Stimulated activated CD8-positive, alpha-beta memory T cell treated with anti-CD3 and anti-CD28 coated beads, Interleukin-7, amount 100 ng/mL, for 24 hours (primary cell): Measurements from ENCODE around the gene PLIN4.

ENCODE experiments used
- DNase-seq: peaks from one replicate; pipeline ENCODE4 v3.0.0-alpha.2; 2020; ENCODE audit warnings: low read depth

Gene PLIN4

DNA sequence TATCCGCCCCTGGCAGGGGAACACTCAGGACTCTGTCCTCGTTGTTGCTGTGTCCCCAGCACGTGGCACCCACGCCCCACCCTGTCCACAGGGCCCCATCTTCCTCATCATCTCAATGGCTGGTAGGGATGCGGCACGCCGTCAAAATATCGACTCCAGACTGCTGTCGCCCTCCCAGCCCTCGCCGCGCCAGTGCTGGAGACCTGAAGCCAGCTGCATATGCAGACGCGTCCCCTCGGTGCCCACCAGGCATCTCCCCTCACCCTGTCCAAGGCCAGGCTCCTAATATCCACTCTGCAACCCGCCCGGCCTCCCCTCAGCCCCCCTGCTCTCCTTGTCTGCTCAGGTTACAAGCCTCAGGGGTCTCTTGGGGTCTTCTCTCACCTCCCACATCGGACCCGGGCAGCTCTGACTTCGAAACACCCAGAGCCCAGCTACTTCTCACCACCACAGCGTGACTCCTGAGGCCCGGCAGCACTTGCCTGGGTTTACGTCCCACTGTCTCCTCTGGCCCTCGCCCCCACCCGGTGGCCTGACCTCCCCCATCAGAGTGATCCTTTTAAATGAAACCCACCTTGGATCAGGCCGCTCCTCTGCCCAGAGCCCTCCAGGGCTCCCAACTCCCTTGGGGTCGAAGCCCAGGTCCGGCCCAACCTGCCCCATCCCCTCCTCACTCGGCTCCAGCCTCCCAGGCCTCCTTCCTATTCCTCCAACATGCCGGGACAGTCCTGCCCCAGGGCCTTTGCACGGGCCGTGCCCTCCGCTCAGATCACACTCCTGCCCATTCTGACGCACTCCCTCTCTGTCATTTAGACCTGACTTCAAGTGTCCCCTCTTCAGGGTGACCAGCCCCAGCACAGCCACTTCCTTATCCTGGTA, 12.5 kb downstream of the PLIN4 start:
- DNase-seq, result no peak

- DNase-seq, result no peak
Measured at GRCh38 chr19:4504891-4505569, 13.3 kb downstream of the PLIN4 start.

GRCh38 chr19:4504297-4504701, 14.0 kb downstream of the PLIN4 start:
- no peak for DNase-seq

- no peak for DNase-seq
Measured at GRCh38 chr19:4503825-4504170, 14.5 kb downstream of the PLIN4 start.

GRCh38 chr19:4503132-4503824, 15.0 kb downstream of the PLIN4 start:
- DNase-seq, result no peak

- DNase-seq, result no peak
Measured at GRCh38 chr19:4502282-4503131, 15.8 kb downstream of the PLIN4 start.

- no peak for DNase-seq
Measured at GRCh38 chr19:4501691-4502090, 16.6 kb downstream of the PLIN4 start.

DNA sequence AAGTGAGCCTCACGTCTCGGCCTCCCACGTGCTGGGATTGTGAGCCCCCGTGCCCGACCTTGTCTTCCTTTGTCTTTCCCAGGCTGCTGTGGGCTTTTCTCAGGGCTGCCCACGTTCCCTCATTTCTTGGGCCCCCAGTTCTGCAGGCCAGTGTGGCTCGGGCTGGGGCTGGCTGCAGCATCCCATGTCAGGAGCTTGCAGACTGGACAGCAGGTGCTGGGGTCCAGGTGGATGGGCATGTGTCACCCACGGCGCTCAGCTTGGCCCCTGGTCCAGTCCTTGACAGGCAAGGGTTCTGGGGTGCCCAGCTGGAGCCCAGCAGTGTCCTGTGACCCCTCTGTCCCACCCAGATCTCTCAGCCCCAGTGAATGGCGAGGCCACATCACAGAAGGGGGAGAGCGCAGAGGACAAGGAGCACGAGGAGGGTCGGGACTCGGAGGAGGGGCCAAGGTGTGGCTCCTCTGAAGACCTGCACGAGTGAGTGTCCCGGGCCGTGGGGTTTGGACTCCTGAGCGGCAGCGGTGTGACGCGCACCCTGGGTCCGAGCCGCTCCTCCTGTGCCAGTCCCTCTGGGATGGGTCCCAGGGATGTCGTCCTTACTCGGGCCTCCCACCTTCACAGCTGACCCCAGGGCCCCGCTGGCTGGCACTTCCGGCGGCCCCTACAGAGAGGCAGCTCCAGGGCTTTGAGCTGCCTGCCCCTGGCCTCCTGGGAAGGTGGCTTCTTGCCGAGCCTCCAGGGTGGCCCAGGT, 17.3 kb downstream of the PLIN4 start:
- no peak for DNase-seq

- no peak for DNase-seq
Measured at GRCh38 chr19:4499855-4500254, 18.4 kb downstream of the PLIN4 start.

- no peak for DNase-seq
Measured at GRCh38 chr19:4499318-4499717, 19.0 kb downstream of the PLIN4 start.

GRCh38 chr19:4498694-4499093, 19.6 kb downstream of the PLIN4 start:
- no peak for DNase-seq

DNA sequence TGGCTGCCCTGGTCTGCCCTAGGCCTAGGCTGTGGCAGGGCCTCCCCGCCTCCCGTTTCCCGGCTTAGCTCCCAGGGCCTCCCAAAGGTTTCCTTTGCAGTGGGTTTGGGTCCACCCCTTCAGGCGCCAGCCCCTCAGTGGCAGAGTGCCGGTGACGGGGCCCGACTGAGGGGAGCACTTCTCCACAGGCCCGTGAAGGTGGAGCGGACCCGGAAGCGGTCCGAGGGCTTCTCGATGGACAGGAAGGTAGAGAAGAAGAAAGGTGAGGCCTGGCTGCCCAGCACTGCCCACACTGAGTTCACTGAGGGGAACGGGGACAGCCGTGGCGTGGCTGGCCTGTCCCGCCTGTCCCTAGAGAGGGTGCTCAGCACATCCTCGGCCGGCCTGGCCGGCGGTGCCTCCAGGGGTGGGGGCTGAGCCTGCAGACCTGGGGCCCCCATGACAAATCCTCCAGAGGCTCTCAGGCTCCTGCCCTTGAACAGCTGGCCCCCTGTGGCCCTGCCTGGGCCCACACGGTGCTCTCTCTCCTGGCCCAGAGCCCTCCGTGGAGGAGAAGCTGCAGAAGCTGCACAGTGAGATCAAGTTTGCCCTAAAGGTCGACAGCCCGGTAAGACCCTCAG, 20.4 kb downstream of the PLIN4 start:
- DNase-seq, result no peak

DNA sequence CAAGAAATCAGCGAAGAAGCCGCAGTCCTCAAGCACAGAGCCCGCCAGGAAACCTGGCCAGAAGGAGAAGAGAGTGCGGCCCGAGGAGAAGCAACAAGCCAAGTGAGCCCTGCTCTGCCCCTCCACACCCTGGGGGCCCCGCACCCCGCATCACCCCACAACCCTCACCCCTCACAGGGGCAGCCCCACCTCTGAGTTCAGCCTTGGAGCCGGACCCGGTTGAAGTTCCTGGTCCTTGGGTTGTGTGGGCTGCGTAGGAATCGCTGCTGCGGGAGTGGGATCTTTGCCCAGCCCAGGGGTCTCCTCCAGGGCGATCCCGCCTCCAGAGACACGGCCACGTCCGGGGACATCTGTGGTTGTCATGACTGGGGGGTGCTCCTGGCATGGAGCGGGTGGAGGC, 22.0 kb downstream of the PLIN4 start:
- DNase-seq, result no peak

- no peak for DNase-seq
Measured at GRCh38 chr19:4495471-4495870, 22.8 kb downstream of the PLIN4 start.

DNA sequence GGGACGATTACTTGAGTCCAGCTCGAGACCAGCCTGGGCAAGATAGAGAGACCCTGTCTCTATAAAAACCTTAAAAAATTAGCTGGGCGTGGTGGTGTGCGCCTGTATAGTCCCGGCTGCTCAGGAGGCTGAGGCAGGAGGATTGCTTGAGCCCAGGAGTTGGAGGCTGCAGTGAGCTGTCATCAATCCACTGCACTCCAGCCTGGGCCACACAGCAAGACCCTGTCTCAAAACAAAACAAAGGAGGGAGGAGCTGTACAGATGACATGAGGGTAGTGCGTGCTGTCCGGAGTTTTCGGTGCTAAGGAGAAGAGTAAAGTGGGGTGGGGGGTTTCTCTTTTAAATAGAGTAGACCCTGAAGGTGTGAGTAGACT, 23.6 kb downstream of the PLIN4 start:
- DNase-seq, result no peak

DNA sequence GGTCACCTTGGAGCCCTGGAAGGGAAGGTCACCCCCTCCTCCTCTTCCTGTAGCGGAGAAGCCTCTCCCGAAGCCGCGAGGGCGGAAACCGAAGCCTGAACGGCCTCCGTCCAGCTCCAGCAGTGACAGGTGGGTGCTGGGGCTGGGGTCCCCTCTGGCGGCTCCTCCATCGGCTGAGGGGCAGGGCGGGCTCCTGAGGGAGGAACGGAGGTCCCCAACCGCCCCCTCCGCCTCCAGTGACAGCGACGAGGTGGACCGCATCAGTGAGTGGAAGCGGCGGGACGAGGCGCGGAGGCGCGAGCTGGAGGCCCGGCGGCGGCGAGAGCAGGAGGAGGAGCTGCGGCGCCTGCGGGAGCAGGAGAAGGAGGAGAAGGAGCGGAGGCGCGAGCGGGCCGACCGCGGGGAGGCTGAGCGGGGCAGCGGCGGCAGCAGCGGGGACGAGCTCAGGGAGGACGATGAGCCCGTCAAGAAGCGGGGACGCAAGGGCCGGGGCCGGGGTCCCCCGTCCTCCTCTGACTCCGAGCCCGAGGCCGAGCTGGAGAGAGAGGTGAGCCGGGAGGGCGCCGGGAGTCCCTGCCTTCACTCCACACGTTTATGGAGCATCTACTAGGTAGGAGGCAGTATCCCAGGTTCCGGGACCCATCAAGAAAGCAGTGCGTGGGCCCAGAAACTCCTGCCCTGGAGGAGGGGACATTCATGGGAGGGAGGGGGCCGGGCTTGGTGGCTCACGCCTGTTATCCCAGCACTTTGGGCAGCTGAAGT, 24.2 kb downstream of the PLIN4 start:
- no peak for DNase-seq

DNA sequence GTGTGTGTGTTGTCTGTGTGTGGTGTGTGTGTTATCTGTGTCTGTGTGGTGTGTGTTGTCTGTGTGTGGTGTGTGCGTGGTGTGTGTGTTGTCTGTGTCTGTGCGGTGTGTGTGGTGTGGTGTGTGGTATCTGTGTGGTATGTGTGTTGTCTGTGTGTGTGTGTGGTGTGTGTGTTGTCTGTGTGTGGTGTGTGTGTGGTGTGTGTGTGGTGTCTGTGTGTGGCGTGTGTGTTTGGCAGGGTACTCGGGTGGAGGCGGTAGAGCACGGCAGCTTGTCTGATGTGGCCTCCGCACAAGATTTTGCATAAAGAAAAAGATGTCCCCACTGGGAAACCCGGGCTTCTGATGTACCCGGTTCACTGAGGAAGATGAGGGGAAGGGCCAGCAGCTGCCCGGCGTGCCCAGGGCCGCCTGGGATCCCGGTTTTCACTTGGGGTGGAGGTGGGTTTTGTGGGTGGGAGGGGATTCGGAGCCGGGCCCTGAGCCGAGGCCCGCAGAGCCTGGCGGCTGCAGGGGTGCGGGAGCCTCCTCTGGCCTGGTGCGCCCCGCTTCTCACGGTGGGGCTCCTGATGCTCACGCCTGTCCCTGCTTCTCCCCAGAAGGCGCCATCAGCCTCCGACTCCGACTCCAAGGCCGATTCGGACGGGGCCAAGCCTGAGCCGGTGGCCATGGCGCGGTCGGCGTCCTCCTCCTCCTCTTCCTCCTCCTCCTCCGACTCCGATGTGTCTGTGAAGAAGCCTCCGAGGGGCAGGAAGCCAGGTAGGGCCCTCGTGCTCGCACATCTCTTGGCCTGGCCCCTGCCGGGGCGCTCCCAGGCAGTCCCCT, 25.0 kb downstream of the PLIN4 start:
- no peak for DNase-seq

- DNase-seq, result no peak
Measured at GRCh38 chr19:4492337-4493103, 25.8 kb downstream of the PLIN4 start.

DNA sequence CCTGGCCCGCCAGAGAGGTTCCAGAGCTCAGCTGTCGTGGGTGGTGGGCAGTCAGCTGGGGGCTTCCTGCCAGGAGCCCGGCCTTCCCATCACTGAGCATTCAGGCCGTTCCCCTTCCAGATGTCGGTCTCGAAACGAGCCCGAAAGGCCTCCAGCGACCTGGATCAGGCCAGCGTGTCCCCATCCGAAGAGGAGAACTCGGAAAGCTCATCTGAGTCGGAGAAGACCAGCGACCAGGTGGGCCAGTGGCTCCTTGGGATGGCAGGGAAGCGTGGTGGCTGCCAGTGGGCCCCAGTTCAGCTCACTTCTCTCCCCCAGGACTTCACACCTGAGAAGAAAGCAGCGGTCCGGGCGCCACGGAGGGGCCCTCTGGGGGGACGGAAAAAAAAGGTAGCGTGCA, 26.8 kb downstream of the PLIN4 start:
- no peak for DNase-seq
